ENCODE measurements around the gene RAB23. TPM values are rescaled to one million over a fixed set of nuclear protein-coding genes. Genes with fewer than 3 reads are reported as not detected.

RAB23 gene
- total RNA-seq (2021) (9.3 and 13.8 TPM in 2 replicates), Bru-seq, nascent RNA (percentile 66 among the genes with signal in this experiment), BruChase-seq, experiment 1, labeled RNA remaining after a 2-hour chase (percentile 76 among the genes with signal in this experiment), BruChase-seq, experiment 2, labeled RNA remaining after a 6-hour chase (percentile 71 among the genes with signal in this experiment)
- long read RNA-seq, full-length matches to known transcripts = 42 of 54 reads
- long read RNA-seq, partial matches to known transcripts = 3 of 54 reads
- long read RNA-seq, other reads (novel, unspliced or antisense) = 9 of 54 reads

GRCh38 chr6:57221936-57222742 lies at the start of gene RAB23:
TSS of gene RAB23 (minus strand) at chr6:57222307. CDS start at chr6:57210380, 11,927 bp downstream.
- H3K4me3 ChIP-seq = peak within 1 kb of the TSS; percentile 95
- TF ChIP-seq CTCF (conservative IDR thresholded peaks at IDR 0.05) = no peak
- no peak for TF ChIP-seq EZH2 (IDR thresholded peaks at IDR 0.05; ENCODE audit: low read depth)
- peak within 1 kb of the TSS; percentile 73 for H3K4me2 ChIP-seq
- 0 out of 2 replicates have a peak, but pooled peaks cover 6% of the 10 kb centered on the region for H3F3A ChIP-seq (ENCODE audit: insufficient read depth, low read depth)
- H4K20me1 ChIP-seq (ENCODE audit: insufficient read depth) = no peaks in the 10 kb centered on the region
- no peak within 1 kb of the TSS for H3K27ac ChIP-seq
- H3K79me2 ChIP-seq (ENCODE audit: low read depth) = peaks cover 40% of the 10 kb centered on the region
- H2AFZ ChIP-seq = peak within 1 kb of the TSS; percentile 98
- no TSS peak for BruUV-seq (replicated peaks)
- peak; percentile 60 to 91 for DNase-seq
- POLR2A ChIA-PET (ENCODE audit: unreplicated experiment) = interaction anchor here (0.6 to 0.7 kb wide), 3 partner anchors 11 to 695 kb away, joined by 3 to 5 read pairs (median 3); no protein-coding TSS in a partner anchor
- CTCF ChIA-PET = interaction anchor here (0.6 kb wide), 1 partner anchor 161 kb away, joined by 4 read pairs; no protein-coding TSS in a partner anchor
- H3K4me1 ChIP-seq (replicated peaks; ENCODE audit: insufficient read depth) = peaks cover 26% of the 10 kb centered on the region
- H3K9me2 ChIP-seq (ENCODE audit: insufficient read depth) = no peaks in the 10 kb centered on the region
- H3K27me3 ChIP-seq (ENCODE audit: insufficient read depth, low read depth) = no peaks in the 10 kb centered on the region
- intact Hi-C loops (cut with micrococcal nuclease; ENCODE audit: unreplicated experiment) = loop anchor here (1.0 to 5.0 kb wide), 2 partner anchors 45 to 94 kb away; no protein-coding TSS in a partner anchor
- no peaks in the 10 kb centered on the region for H3K36me3 ChIP-seq (ENCODE audit: low read depth)
- H3K9me3 ChIP-seq (ENCODE audit: insufficient read depth, low read depth) = no peaks in the 10 kb centered on the region

DNA sequence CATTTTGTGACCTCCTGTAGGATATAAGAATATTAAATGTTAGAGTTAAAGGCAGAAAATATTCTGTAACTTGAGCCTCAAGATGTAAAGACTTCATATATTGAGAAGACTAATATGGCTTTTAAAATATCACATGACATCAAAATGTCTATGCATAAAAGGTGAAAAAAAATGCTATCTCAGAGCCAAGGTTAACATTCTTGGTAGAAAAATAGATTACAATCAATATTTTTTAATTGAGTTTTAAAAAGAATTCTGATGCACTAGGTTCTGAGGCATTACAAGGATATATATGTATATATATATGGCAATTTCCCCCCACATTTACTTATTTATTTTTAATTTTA lies 46.2 kb upstream of the RAB23 start:
- intact Hi-C loops (cut with micrococcal nuclease; ENCODE audit: unreplicated experiment) = loop anchor here (1.0 to 5.0 kb wide), 2 partner anchors 46 to 48 kb away; partner anchors contain the start of gene RAB23
- Histone ChIP-seq H3F3A (ENCODE audit: insufficient read depth, low read depth) (no peaks in the 10 kb centered on the region), H3K9me2 (ENCODE audit: insufficient read depth) (peaks cover 7% of the 10 kb centered on the region; the same call in 1 of the 2 replicates), H3K4me2 (peak overlapping the region; percentile 63; the same call in 1 of the 2 replicates), H3K4me3 (no peak overlapping the region), H2AFZ (no peak overlapping the region), H3K27ac (no peak overlapping the region), H3K4me1 (replicated peaks; ENCODE audit: insufficient read depth) (peaks cover 8% of the 10 kb centered on the region), H3K27me3 (ENCODE audit: insufficient read depth, low read depth) (no peaks in the 10 kb centered on the region), H4K20me1 (ENCODE audit: insufficient read depth) (no peaks in the 10 kb centered on the region), H3K36me3 (ENCODE audit: low read depth) (no peaks in the 10 kb centered on the region), H3K9me3 (ENCODE audit: insufficient read depth, low read depth) (no peaks in the 10 kb centered on the region), H3K79me2 (ENCODE audit: low read depth) (no peaks in the 10 kb centered on the region)
- no peak for DNase-seq
- TF ChIP-seq CTCF (conservative IDR thresholded peaks at IDR 0.05) (no peak; the same call in 1 of the 2 replicates), EZH2 (IDR thresholded peaks at IDR 0.05; ENCODE audit: low read depth) (no peak)
- ChIA-PET POLR2A (ENCODE audit: unreplicated experiment) (interaction anchor here (0.7 kb wide), 1 partner anchor 46 kb away, joined by 6 read pairs; no protein-coding TSS in a partner anchor), CTCF (interaction anchor here (0.8 to 1.6 kb wide), 4 partner anchors 20 to 49 kb away, joined by 3 to 9 read pairs (median 4); partner anchors contain the start of gene PRIM2)
- no TSS peak for BruUV-seq (replicated peaks)
